H9 (cell line): ENCODE results near the gene GTF3C5. TPM values are rescaled to one million over a fixed set of nuclear protein-coding genes. Genes with fewer than 3 reads are reported as not detected.

Experiments
- DNase-seq: peaks from one replicate; pipeline ENCODE4 v3.0.0-alpha.2; 2017
- H2AFZ ChIP-seq: one replicate; pipeline ENCODE4 v1.6.1; 2013; ENCODE audit warnings: mild to moderate bottlenecking, low read length, control low read depth, moderate library complexity
- H2AK5ac ChIP-seq: 2 replicates; pipeline ENCODE4 v1.6.1; 2013; ENCODE audit warnings: low read length, control low read depth, mixed read lengths; ENCODE audit not compliant: insufficient read length
- H2BK120ac ChIP-seq: one replicate; pipeline ENCODE4 v1.6.1; 2013; ENCODE audit warnings: low read depth, mild to moderate bottlenecking, low read length, control low read depth, inconsistent platforms; ENCODE audit not compliant: poor library complexity, severe bottlenecking
- H2BK12ac ChIP-seq: 2 replicates; pipeline ENCODE4 v1.6.1; 2013; ENCODE audit warnings: low read length, control low read depth, mixed read lengths, low read depth; ENCODE audit not compliant: insufficient read length
- H2BK15ac ChIP-seq: 2 replicates; pipeline ENCODE4 v1.6.1; 2013; ENCODE audit warnings: low read depth, low read length, control low read depth
- H2BK20ac ChIP-seq: one replicate; pipeline ENCODE4 v1.6.1; 2013; ENCODE audit warnings: low read depth, mild to moderate bottlenecking, low read length, control low read depth, inconsistent platforms; ENCODE audit not compliant: poor library complexity, severe bottlenecking
- H2BK5ac ChIP-seq: 2 replicates; pipeline ENCODE4 v1.6.1; 2013; ENCODE audit warnings: low read length, control low read depth, mixed read lengths; ENCODE audit not compliant: insufficient read length
- H3K14ac ChIP-seq: 2 replicates; pipeline ENCODE4 v1.6.1; 2013; ENCODE audit warnings: low read length, control low read depth; ENCODE audit not compliant: insufficient read depth
- H3K18ac ChIP-seq: 2 replicates; pipeline ENCODE4 v1.6.1; 2013; ENCODE audit warnings: low read depth, mild to moderate bottlenecking, mixed read lengths, low read length, control low read depth; ENCODE audit not compliant: insufficient read length
- H3K23ac ChIP-seq: 2 replicates; pipeline ENCODE4 v1.6.1; 2013; ENCODE audit warnings: low read length, control low read depth, mixed read lengths, low read depth; ENCODE audit not compliant: insufficient read length
- H3K23me2 ChIP-seq: 2 replicates; pipeline ENCODE4 v1.6.1; 2013; ENCODE audit warnings: low read depth, mild to moderate bottlenecking, mixed read lengths, low read length, control low read depth; ENCODE audit not compliant: insufficient read length, poor library complexity, severe bottlenecking
- H3K27ac ChIP-seq: 2 replicates; pipeline ENCODE4 v1.5.1; 2013; ENCODE audit warnings: low read length, control low read depth, mixed read lengths, low read depth; ENCODE audit not compliant: insufficient read length
- H3K27me3 ChIP-seq: 2 replicates; pipeline ENCODE4 v1.6.1; 2013; ENCODE audit warnings: low read length, control low read depth, inconsistent platforms; ENCODE audit not compliant: insufficient read depth
- H3K4ac ChIP-seq: 2 replicates; pipeline ENCODE4 v1.6.1; 2013; ENCODE audit warnings: low read depth, mild to moderate bottlenecking, control low read depth, inconsistent platforms, low read length, moderate library complexity
- H3K4me1 ChIP-seq: 2 replicates; pipeline ENCODE4 v1.6.1; 2013; ENCODE audit warnings: low read length, control low read depth, inconsistent platforms; ENCODE audit not compliant: insufficient read depth
- H3K4me2 ChIP-seq: 2 replicates; pipeline ENCODE4 v1.6.1; 2013; ENCODE audit warnings: low read length, control low read depth, mixed read lengths; ENCODE audit not compliant: insufficient read length, insufficient read depth
- H3K56ac ChIP-seq: 2 replicates; pipeline ENCODE4 v1.6.1; 2013; ENCODE audit warnings: low read depth, mild to moderate bottlenecking, mixed read lengths, low read length, control low read depth; ENCODE audit not compliant: insufficient read length
- H3K79me1 ChIP-seq: 2 replicates; pipeline ENCODE4 v1.6.1; 2013; ENCODE audit warnings: low read depth, mild to moderate bottlenecking, moderate library complexity, low read length, control low read depth, inconsistent platforms; ENCODE audit not compliant: insufficient read depth, poor library complexity, severe bottlenecking
- H3K79me2 ChIP-seq: 2 replicates; pipeline ENCODE4 v1.6.1; 2013; ENCODE audit warnings: low read length, control low read depth, inconsistent platforms; ENCODE audit not compliant: insufficient read depth
- H3K9ac ChIP-seq: 2 replicates; pipeline ENCODE4 v1.6.1; 2013; ENCODE audit warnings: low read length, control low read depth, mixed read lengths; ENCODE audit not compliant: insufficient read length; ENCODE audit errors: extremely low read depth
- H3K9me3 ChIP-seq: one replicate; pipeline ENCODE4 v1.6.1; 2013; ENCODE audit warnings: low read depth, low read length, inconsistent platforms; ENCODE audit not compliant: control insufficient read depth
- H3T11ph ChIP-seq: one replicate; pipeline ENCODE4 v1.6.1; 2013; ENCODE audit warnings: mild to moderate bottlenecking, low read length, control low read depth, inconsistent platforms
- H4K20me1 ChIP-seq: one replicate; pipeline ENCODE4 v1.6.1; 2013; ENCODE audit not compliant: control insufficient read depth, insufficient read length, insufficient read depth
- H4K5ac ChIP-seq: 2 replicates; pipeline ENCODE4 v1.6.1; 2013; ENCODE audit warnings: low read depth, mild to moderate bottlenecking, mixed read lengths, low read length, control low read depth; ENCODE audit not compliant: insufficient read length
- H4K8ac ChIP-seq: replicated peaks from 2 replicates; pipeline ENCODE4 v1.6.1; 2013; ENCODE audit warnings: low read length, control low read depth, mixed read lengths, low read depth; ENCODE audit not compliant: insufficient read length
- H4K91ac ChIP-seq: 2 replicates; pipeline ENCODE4 v1.6.1; 2013; ENCODE audit warnings: low read depth, mild to moderate bottlenecking, moderate library complexity, mixed read lengths, low read length, control low read depth; ENCODE audit not compliant: insufficient read length
- H3K27ac Mint-ChIP-seq, 3 experiments: 2 replicates in 2 of 3; 3 replicates in 1 of 3; pipeline ENCODE4 v1.8.0; 2020 to 2021; ENCODE audit warnings: mixed read lengths in 3 of 3, mild to moderate bottlenecking in 1 of 3, moderate library complexity in 1 of 3
- H3K27me3 Mint-ChIP-seq: 2 replicates; pipeline ENCODE4 v1.8.0; 2021; ENCODE audit warnings: low read depth, mild to moderate bottlenecking, moderate library complexity, mixed read lengths
- H3K36me3 Mint-ChIP-seq, 3 experiments: 2 replicates in 2 of 3; 3 replicates in 1 of 3; pipeline ENCODE4 v1.8.0; 2020 to 2021; ENCODE audit warnings: low read depth in 3 of 3, mixed read lengths in 3 of 3; ENCODE audit not compliant: insufficient read depth in 1 of 3
- H3K4me1 Mint-ChIP-seq, 2 experiments: 2 replicates each; pipeline ENCODE4 v1.8.0; 2020; ENCODE audit warnings: mixed read lengths in 2 of 2
- H3K4me3 Mint-ChIP-seq, 2 experiments: 2 replicates in 1 of 2; 3 replicates in 1 of 2; pipeline ENCODE4 v1.8.0; 2020 to 2021; ENCODE audit warnings: mild to moderate bottlenecking in 2 of 2, mixed read lengths in 2 of 2, moderate library complexity in 1 of 2
- H3K9me3 Mint-ChIP-seq, 2 experiments: 2 replicates in 1 of 2; 3 replicates in 1 of 2; pipeline ENCODE4 v1.8.0; 2020; ENCODE audit warnings: mild to moderate bottlenecking in 2 of 2, mixed read lengths in 2 of 2, moderate library complexity in 1 of 2
- CTCF ChIP-seq: fragments of 200-600 bp; sonication (generic); conservative IDR thresholded peaks from 3 replicates; pipeline ENCODE4 v1.8.0; 2021; ENCODE audit warnings: antibody characterized with exemption, mild to moderate bottlenecking
- WGBS: extraction: QIAGEN DNeasy Blood & Tissue Kit; methylation state at CpG from one replicate; pipeline ENCODE4 v1.1.7; 2013; ENCODE audit warnings: missing lambda C conversion rate, low lambda C conversion rate, mixed read lengths; ENCODE audit not compliant: insufficient read length; ENCODE audit errors: extremely low coverage; 5-methylcytosine and 5-hydroxymethylcytosine counted together
- total RNA-seq: library from RNA; stranded (reverse); gene quantifications from 2 replicates; pipeline ENCODE4 v1.2.1, GENCODE V29; 2021

The GTF3C5 gene
- total RNA-seq, 1 experiment from 2014 or later: 88.9 TPM

- no peak overlapping the region for H3K18ac ChIP-seq
- peaks cover 19% of the 10 kb centered on the region in 2 experiments for H3K4me1 Mint-ChIP-seq
- H3K79me1 ChIP-seq: no peaks in the 10 kb centered on the region
- no peak overlapping the region for H2BK15ac ChIP-seq
- no peak overlapping the region for H3K27ac ChIP-seq
- no peak overlapping the region for H3K4me2 ChIP-seq
- no peak overlapping the region for H2BK120ac ChIP-seq
- no peak overlapping the region for H2AK5ac ChIP-seq
- H4K5ac ChIP-seq: no peak overlapping the region
- no peak overlapping the region for H3K27ac Mint-ChIP-seq
- H3K9ac ChIP-seq: no peak overlapping the region
- peaks cover 0 to 2% (median 0%) of the 10 kb centered on the region in 3 experiments; a peak in 2 of 7 replicates for H3K36me3 Mint-ChIP-seq
- H2BK12ac ChIP-seq: no peak overlapping the region
- H2AFZ ChIP-seq: no peak overlapping the region
- no peak overlapping the region for H3K56ac ChIP-seq
- H3K79me2 ChIP-seq: no peaks in the 10 kb centered on the region
- no peaks in the 10 kb centered on the region for H3K27me3 ChIP-seq
- no peaks in the 10 kb centered on the region for H3K9me3 ChIP-seq
- H3T11ph ChIP-seq: no peak overlapping the region
- no peak overlapping the region for H3K23ac ChIP-seq
- H2BK20ac ChIP-seq: no peak overlapping the region
- TF ChIP-seq CTCF: no peak
- no peaks in the 10 kb centered on the region; the same call in 1 of the 2 replicates for H3K4me1 ChIP-seq
- no peaks in the 10 kb centered on the region for H4K20me1 ChIP-seq
- peaks cover 10% of the 10 kb centered on the region for H3K27me3 Mint-ChIP-seq
- DNase-seq: no peak
- H3K9me3 Mint-ChIP-seq: no peaks in the 10 kb centered on the region
- no peaks in the 10 kb centered on the region for H3K23me2 ChIP-seq
- H3K4me3 Mint-ChIP-seq: no peak overlapping the region
- H2BK5ac ChIP-seq: no peak overlapping the region
- H3K4ac ChIP-seq: no peak overlapping the region
- WGBS: no CpG with 5 or more reads among the region's 14 CpGs
- H4K8ac ChIP-seq: no peak overlapping the region
- H4K91ac ChIP-seq: no peak overlapping the region
- no peak overlapping the region for H3K14ac ChIP-seq
Measured at GRCh38 chr9:133078486-133078885, 47.7 kb downstream of the GTF3C5 start.
